Measurements from ENCODE around the gene HIPK3.

The HIPK3 gene

GRCh38 chr11:33390944-33391892 is 134.0 kb downstream of the HIPK3 start:
- DNase-seq (ENCODE audit: low read depth in 2 of 2): no peak

DNA sequence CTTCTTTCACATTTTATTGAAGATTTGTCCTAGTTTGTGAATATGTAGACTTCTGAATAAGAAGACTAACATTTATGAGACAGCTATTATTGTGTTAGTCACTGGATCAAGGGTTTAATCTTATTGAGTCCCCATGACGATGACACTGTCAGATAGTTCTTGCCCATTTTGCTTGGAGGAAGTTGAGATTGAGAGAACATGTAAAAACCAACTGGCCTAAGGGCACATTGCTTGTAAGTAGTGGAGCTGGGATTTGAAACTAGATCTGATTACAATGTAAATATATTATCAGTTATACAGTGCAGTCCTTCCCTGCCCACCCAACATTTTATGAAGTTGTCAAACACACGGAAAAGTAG is 134.7 kb downstream of the HIPK3 start:
- DNase-seq (ENCODE audit: low read depth in 2 of 2): no peak

- DNase-seq (ENCODE audit: low read depth in 2 of 2): no peak
Measured at GRCh38 chr11:33394431-33395109, 137.4 kb downstream of the HIPK3 start.

DNA sequence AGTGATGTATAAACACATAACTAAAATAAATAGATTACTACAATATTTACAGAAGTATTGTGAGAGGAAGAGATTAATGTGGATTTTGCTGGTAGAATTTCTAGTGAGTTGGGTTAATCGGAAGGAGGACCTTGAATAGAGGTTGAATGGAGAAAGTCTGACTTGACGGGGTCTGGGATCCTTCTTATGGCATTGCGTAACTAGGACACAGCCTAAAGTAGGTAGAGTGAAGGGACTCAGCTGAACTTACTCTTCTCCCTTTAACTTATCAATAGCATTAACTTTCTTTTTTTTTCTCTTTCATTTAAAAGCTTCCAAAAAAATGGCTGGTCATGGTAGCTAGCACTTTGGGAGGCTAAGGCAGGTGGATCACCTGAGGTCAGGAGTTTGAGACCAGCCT is 139.2 kb downstream of the HIPK3 start:
- DNase-seq (ENCODE audit: low read depth in 2 of 2): no peak

DNA sequence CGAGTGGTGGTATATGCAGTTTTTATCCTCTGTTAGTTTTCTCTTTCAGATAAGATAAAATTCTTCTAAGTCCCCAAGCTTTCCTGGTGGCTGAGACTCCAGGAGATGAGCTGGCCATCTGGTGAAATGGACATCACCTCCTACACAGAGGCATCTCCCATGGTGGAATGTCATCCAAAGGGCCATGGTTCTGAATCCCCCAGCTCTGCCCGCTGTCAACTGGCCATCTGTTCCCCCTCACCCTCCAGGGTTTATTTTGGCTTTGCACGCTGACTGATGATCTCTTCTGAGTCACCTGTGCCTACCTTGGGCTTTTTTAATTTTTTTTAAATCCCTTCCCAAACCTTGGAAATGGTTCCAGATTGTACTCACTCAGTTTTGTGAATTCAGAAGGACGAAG is 142.2 kb downstream of the HIPK3 start:
- no peak for DNase-seq (ENCODE audit: low read depth in 2 of 2)

GRCh38 chr11:33402066-33402465 is 144.9 kb downstream of the HIPK3 start:
- DNase-seq (ENCODE audit: low read depth in 2 of 2): no peak

DNA sequence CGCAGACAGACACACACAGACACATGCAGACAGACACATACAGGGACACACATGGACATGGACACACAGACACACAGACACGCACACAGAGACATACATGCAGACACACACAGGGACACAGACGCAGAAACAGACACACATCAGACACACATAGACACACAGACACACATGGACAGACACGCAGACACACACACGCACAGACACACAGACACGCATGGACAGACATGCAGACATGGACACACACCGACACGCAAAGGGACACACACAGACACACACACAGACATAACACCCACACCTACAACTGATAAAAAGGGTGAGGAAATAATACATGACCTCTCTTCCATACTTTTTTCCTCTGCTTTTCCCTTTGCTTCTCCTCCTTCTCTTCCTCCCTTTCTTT is 146.2 kb downstream of the HIPK3 start:
- no peak for DNase-seq (ENCODE audit: low read depth in 2 of 2)

GRCh38 chr11:33405834-33406602 is 148.8 kb downstream of the HIPK3 start:
- no peak for DNase-seq (ENCODE audit: low read depth in 2 of 2)

Measured in stimulated activated CD8-positive, alpha-beta memory T cell treated with anti-CD3 and anti-CD28 coated beads, Interleukin-7, amount 100 ng/mL, for 4 hours (primary cell).